HG03558 (cell line): ENCODE results near the gene UBE2V1.
"Not testable (repeated sequence)": the region's sequence is repeated elsewhere in the genome, so short reads cannot be mapped to it uniquely, and the experiment has no call there.

ENCODE experiments used
- ATAC-seq: cut with Tn5 transposase; IDR thresholded peaks from one replicate; pipeline ENCODE4 v1.9.1; 2021; ENCODE audit warnings: moderate number of reproducible peaks; ENCODE audit not compliant: unreplicated experiment; ENCODE audit errors: extremely low read depth

Gene UBE2V1

GRCh38 chr20:50138120-50138478 is 25.1 kb upstream of the UBE2V1 start:
- ATAC-seq = no peak

DNA sequence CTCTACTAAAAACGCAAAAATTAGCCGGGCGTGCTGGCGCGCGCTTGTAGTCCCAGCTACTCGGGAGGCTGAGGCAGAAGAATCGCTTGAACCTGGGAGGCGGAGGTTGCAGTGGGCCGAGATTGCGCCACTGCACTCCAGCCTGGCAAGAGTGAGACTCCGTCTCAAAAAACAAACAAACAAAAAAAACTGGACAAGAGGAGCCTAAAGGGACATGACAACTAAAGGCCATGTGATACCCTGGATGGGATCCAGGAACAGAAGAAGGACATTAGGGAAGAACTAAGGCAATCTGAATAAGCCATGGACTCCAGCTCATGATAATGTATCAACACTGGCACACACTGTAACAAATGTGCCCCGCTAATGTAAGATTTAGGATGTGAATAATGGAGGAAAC is 24.8 kb upstream of the UBE2V1 start:
- not testable (repeated sequence) for ATAC-seq

- no peak for ATAC-seq
Observed at GRCh38 chr20:50136822-50137599, 24.1 kb upstream of the UBE2V1 start.

GRCh38 chr20:50135157-50135556 is 22.2 kb upstream of the UBE2V1 start:
- not testable (repeated sequence) for ATAC-seq

DNA sequence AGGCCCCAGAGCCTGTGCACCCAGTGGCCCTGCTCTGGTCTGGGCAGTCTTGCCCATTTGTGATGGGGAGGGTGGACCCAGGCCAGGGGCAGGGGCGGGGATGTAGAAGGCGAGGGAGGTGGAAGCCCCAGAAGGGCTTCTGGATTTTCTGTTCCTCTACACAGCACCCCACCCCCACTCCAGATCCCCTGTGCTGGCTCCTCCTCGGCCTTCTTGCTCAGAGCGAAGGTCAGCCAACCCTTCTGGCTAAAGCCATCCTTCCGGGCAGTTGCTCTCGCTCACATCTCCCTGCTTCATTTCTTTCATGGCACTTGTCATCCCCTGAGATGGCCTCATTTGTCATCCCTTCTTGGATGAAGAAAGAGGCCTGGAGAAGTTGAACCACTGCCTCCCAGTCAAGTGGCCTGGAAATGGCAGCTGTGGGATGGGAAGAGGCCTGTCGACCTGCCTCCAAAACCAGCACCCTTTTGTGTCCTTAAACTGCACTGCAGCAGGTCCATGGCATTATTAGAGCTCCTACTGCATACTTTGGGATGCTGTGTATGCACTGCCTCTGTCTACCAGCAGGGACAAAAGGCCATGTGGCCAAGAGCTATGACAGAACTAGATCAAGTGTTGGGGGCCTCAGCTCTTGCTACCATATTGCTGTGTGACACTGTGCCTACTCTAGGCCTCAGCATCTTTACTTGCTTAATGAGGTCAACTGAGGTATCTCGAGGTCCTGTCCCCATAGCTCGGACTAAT is 20.7 kb upstream of the UBE2V1 start:
- ATAC-seq = no peak

- no peak for ATAC-seq
Observed at GRCh38 chr20:50133041-50133440, 20.1 kb upstream of the UBE2V1 start.

DNA sequence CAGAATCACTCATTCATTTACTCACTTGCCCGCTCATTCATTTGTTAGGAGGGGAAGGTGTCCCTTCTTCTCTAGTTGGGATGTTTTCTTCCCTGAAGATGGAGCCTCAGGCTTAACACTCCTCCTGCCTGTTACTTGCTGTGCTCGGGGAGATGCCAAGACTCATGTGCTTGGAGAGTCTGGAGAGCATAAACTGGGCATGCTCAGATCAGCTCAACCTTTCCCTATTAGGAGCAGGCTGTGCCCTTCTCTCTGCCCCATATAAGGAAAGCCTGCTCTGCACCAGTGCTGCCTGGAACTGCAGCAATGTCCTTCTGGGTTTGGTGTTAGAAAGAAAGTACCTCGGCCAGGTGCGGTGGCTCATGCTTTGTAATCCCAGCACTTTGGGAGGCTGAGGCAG is 18.0 kb upstream of the UBE2V1 start:
- no peak for ATAC-seq

- no peak for ATAC-seq
Observed at GRCh38 chr20:50130356-50130723, 17.4 kb upstream of the UBE2V1 start.

GRCh38 chr20:50129662-50130355 is 16.9 kb upstream of the UBE2V1 start:
- no peak for ATAC-seq

DNA sequence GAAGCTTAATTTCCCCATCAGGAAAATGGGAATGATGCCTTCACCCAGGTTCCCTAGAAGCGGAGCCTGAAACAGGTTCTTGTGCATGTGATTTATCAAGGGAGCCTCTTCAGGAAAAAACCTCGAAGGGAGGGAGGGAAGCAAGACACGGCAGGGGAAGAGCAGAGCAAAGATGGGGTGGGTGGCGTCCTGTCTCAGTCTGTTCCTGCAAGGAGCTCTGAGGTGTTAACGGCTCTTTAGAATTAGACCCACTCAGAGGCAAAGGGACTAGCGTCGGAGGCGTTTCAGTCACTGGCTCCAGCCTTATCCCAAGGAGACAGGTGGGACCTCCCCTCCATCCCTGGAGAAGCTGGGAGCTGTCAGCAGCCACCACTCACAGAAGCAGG is 15.6 kb upstream of the UBE2V1 start:
- no peak for ATAC-seq

GRCh38 chr20:50127587-50128519 is 14.9 kb upstream of the UBE2V1 start:
- ATAC-seq = no peak

- no peak for ATAC-seq
Observed at GRCh38 chr20:50126662-50127061, 13.7 kb upstream of the UBE2V1 start.

GRCh38 chr20:50125279-50125678 is 12.3 kb upstream of the UBE2V1 start:
- ATAC-seq = no peak

GRCh38 chr20:50124496-50124895 is 11.5 kb upstream of the UBE2V1 start:
- no peak for ATAC-seq

GRCh38 chr20:50123418-50123817 is 10.5 kb upstream of the UBE2V1 start:
- ATAC-seq = no peak

DNA sequence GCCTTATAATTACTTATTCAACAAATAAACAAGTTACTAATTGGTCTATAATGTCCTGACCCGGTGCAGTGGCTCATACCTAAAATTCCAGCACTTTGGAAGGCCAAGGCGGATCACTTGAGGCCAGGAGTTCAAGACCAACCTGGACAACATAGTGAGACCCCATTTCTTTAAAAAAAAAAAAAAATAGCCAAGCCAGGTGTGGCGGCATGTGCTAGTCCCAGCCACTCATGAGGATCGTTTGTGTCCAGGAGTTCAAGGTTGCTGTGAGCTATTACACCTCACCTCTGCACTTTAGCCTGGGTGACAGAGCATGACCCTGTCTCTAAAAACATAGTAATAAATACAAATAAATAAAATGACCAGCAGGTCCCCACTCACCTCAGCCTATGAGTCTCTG is 9.8 kb upstream of the UBE2V1 start:
- ATAC-seq = no peak

- no peak for ATAC-seq
Observed at GRCh38 chr20:50121858-50122271, 8.9 kb upstream of the UBE2V1 start.

DNA sequence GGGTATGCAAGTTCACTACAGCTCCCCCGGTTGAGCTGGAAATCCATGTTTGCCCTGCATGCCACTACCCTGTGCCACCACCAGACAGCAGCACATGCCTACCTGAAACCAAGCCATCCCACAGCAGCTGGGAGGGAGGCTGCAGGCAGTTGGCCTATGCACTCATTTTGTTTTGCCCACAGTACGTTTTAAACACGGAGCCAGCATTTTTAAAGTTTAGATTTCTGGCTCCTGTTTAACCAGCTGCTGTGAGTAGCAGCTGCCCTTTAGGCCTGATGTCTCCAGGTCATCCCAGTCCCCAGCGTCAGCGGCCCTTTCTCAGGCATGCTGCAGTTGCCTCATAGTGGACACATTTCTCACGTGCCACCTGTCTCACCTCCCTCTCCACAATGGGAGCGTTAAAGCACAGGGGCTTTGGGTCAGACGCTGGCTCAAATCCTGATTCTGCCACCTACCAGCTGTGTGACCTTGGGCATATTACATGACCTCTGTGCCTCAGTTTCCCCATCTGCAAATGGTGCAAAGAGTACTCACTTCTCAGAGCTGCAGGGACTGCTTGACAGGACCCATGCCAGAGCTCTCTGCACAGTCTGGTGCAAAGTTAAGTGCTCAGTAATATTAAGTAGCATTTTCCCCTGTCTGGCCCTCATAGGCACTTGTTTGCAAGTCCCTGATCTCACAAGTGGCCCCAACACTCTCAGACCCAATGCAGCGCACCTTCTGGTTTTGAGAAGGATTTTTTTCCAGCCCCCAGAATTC is 8.2 kb upstream of the UBE2V1 start:
- ATAC-seq = no peak

DNA sequence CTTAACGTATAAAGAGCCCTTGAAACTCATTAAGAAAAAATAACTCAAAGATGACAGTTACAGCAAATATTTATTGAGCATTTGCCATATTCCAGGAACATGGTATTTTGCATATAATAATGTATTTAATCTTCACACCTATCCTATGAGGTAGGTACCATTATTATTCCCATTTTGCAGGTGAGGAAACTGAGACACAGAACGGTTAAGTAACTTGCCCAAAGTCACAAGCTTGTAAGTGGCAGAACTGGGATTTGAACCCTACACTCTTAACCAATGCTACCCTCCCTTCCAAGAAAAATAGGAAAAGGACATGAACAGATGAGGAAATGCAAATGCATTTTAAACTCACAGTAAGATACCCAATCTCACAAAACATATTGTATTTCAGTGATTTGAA is 5.3 kb upstream of the UBE2V1 start:
- ATAC-seq = no peak
